Hematopoietic multipotent progenitor cell treated with erythropoietin and hydrocortisone succinate and interleukin-3 and kit ligand, for 6 days (in vitro differentiated cells): ENCODE measurements around the gene DPP4.

Experiments
- DNase-seq: peaks from one replicate; pipeline ENCODE4 v3.0.0-alpha.2; 2015

The DPP4 gene

GRCh38 chr2:162085090-162085891, 11.3 kb upstream of the DPP4 start:
- DNase-seq: no peak

DNA sequence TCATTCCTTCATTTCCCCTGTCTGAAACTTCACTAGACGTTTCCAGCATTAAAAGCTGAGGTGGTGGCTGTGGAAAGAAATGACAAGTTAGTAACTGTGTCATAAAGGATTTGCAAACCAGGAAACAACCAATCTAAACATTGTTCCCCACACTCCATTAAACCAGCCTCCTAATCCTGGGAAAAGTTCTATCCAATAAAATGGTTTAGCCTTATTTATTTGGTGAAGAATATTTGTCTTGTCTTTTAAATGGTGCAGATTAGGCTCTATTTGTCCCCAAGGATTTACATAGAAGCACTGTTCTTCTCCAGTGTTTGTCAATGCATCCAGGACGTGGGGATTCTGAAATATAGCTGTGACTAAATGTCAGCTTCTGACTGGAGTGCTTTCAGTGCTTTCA, 10.5 kb upstream of the DPP4 start:
- DNase-seq: no peak

- DNase-seq: no peak
These were observed 8.7 kb upstream of the DPP4 start for GRCh38 chr2:162082681-162083080.

- no peak for DNase-seq
These were observed 8.0 kb upstream of the DPP4 start for GRCh38 chr2:162082036-162082435.

GRCh38 chr2:162079514-162079913, 5.5 kb upstream of the DPP4 start:
- DNase-seq: no peak

DNA sequence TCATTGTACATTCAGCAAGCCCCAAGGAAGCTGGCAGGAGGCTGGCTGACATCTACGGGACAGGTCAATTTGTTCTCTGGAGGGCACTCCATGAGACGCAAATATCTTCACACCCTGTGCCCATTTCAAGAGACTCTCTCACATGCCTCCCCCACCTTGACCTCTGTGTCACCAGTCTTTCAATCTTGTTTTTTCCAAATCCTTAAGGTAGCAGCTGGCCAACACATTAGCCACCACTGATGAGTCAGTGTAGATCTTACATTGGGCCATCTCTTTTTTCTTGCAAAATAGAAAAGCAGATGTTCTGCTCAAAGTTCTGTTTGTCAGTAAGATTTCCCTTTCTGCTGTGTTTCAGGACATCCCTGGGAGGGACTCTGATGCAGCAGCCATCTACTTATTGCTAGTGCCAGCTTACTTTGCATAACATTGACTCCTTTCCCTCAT, 1.7 kb upstream of the DPP4 start:
- no peak for DNase-seq

DNA sequence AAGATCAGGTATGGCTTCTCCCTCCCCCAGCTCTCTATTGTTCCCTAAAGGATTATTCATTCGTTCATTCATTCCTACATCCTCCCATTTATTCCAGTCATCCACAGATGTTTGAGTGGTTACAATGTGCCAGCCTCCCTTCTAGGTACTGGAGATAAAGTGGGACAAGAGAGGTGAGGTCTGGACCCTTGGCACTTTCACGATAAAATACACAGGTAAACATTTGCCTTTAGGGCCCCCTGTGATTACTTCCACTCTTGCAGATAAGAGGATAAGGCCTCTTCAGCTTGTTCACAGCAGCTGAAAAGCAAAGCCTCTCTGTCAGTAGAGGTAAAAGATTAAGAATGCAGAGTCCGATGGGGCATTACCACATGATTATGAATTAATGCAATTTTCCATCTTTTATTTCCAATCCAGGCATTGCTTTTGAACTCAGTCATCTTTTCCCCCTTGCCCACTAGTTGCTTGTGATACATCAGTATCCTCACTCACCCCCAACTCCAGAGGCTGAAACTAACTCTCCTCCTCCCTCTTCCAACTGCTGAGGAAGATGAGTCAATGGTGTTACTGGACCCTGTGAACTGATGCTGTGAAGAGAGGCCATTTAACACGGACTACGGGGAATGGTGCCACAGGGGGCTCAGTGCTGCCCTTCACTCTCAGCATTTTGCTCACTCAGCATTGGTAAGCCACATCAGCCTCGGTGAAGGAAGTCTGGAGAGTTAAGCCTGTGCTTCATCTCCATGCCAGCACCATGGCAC, 1.1 kb upstream of the DPP4 start:
- DNase-seq: no peak

- DNase-seq: no peak
These were observed 549 bp upstream of the DPP4 start for GRCh38 chr2:162074632-162074895.

GRCh38 chr2:162072976-162073887, 783 bp downstream of the DPP4 start:
- peak; percentile 20 for DNase-seq

DNA sequence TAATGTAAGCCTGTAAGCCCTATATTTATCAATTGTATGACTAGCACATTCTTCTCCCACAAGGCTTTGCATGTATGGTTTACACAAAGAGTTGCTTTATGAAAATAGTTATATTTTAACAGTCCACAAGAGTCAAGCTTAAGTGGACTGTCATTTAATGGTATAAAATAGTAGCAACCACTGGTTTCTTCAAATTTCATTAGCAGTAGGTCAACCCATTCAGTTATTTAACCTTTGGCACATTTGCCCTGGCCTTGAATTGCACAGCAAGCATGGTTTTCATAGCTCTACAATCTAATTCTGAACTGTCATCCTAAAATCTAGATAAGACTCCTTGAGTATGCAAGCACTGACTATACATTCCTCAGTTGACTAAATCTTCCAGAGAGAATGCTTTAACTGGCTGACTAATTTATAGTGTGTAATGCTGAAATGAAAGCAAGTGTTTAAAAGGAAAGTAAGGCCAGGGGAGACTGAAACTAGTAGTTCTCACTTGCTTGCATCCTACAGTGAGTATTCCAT, 1.8 kb downstream of the DPP4 start:
- peak; percentile 19 for DNase-seq

GRCh38 chr2:162071001-162071400, 3.0 kb downstream of the DPP4 start:
- DNase-seq: no peak

DNA sequence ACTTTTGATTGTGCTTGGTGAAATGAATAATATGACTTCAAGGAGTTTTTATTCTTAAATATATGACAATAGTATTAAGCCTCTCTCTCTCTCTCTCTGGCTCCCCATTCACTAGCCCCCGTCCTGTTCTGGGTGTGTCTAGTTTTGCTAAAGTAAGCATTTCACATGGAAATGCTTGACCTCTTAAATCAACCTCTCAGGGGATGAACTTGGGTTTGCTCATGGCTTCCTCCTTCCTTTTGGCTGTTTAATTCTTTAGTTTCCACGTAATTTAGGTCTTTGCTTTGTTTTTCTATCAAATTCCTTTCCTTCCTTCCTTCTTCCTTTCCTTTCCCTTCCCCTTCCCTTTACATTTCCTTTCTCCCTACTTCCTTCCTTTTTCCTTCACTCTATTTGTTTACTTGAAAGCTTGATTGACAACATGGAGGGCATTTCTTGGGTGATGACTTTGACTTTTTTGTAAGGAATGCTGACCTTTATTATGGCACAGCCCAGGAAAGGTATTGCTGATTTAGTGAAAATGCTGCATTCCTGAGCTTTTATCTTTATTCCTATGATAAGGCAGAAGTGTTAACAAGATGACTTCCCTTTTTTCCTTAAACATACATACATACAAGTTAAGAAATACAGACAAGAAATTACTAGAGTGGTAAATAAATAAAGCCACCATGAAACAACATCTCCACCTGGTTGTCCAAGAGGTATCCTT, 3.6 kb downstream of the DPP4 start:
- DNase-seq: no peak

DNA sequence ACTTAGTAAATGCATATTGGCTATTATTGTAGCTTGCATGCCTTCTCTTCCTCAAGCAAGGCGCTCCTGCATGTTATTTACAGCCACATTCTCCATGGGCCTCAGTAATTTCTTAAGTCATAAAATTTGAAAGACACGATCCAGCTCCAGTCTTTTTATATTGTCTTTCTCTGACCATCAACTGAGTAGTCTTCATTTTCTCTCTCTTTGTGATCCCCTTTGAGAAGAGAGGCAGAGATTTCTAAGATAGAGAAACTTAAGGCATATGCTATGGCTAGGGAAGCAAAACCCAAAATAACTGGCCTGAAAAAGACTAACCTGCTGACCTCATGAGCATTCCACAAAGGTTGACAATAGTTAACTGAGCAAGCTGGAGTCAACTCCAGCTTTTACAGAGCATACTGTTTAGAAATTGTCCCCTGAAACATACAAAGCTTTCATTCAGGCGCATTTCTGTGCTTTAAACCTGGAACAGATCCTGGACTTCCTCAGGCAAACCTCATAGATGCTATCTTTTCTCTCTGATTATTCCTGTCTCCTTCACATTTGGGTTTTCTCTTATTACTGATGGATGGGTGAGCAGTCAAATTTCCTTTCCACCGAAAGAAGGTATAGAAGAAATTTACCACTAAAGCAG, 4.6 kb downstream of the DPP4 start:
- DNase-seq: no peak

GRCh38 chr2:162067596-162067995, 6.4 kb downstream of the DPP4 start:
- no peak for DNase-seq

GRCh38 chr2:162065767-162066166, 8.2 kb downstream of the DPP4 start:
- DNase-seq: no peak

DNA sequence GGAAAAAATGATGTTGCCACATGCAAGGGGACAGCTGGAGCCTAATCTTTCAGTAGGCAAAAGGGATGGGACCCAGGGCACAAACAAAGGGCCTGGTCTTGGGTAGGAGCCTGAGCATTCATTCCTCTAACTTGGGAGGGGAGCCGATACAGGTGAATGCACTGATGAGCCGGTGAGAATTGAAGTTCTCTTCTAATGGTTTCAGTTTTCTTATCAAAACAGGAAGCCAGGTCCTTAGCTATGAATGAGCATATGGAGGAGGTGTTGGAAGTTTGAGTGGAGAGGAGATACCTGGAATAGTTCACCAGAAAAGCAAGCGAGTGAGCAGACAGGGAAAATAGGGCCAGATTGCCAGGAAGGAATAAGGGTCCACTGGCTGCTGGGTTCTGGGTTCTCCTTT, 10.1 kb downstream of the DPP4 start:
- no peak for DNase-seq

DNA sequence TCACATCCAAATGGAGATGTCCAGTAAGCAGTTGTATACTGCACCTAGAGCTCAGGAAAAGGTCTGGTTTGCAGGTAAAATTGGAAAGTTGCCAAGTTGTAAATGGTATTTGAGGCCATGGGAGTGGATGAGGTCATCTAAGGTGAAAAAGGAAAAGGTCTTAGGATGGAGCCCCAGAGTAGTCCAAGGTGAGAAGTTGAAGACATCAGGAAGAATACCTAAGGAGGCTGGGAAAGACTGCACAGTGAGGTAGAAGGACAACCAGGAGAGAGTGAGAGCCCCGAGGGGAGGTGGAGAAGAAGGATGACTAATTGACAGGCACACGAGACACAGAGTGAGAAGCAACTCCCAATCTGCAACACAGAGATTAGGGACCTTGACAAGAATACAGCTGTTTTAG, 10.7 kb downstream of the DPP4 start:
- DNase-seq: no peak

- no peak for DNase-seq
These were observed 11.5 kb downstream of the DPP4 start for GRCh38 chr2:162062559-162062958.

DNA sequence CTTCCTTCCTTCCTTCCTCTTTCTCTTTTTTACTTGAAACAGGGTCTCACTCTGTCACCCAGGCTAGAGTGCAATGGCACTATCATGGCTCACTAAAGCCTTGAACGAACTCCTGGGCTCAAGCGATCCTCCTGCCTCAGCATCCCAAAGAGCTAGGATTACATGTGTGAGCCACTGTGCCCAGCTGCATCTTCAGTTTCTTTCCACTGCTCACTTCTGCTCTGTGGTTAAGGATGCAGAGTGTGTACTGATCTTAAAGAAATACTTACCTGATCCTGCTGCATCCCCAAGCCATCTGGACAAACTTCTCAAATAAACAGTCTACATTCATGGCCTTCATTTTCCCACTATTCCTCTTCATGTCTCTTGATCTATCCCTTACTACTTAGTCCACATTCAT, 13.0 kb downstream of the DPP4 start:
- no peak for DNase-seq

DNA sequence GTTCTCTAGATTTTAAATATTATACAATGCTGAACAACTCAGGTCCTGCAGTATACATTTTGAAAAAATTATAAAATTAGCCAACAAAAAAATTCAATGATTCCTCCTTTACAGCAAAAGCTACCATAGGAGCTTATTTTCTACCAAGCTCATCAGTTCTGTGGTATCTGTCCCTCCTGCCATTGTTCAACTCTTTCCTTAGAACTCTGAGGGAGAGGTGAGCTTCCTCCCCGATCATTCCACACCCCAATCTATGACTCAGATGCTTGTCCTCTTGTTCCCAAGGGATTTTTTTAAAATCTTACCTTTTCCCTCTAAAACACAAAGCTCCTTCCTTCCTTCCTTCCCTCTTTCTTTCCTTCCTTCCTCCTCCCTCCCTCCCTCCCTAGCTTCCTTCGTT, 13.5 kb downstream of the DPP4 start:
- no peak for DNase-seq

- no peak for DNase-seq
These were observed 14.9 kb downstream of the DPP4 start for GRCh38 chr2:162058973-162059668.

- no peak for DNase-seq
These were observed 16.6 kb downstream of the DPP4 start for GRCh38 chr2:162057426-162057825.
